ENCODE data around the gene OR5D16.

The OR5D16 gene

DNA sequence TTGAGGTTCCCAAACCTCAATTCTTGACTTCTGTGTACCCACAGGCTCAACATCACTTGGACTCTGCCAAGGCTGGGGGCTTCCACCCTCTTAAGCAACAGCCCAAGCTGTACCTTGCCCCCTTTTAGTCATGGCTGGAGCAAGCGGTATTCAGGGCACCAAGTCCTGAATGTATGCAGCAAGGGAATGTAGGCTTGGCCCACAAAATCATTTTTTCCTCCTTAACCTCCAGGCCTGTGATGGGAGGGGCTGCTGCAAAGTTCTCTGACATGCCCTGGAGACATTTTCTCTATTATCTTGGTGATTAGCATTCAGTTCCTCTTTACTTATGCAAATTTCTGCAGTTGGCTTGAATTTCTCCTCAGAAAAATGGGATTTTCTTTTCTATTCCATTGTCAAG lies 32.3 kb upstream of the OR5D16 start:
- H3K9me3 ChIP-seq (ENCODE audit: insufficient read depth, low read length, severe bottlenecking): peaks cover 5% of the 10 kb centered on the region

DNA sequence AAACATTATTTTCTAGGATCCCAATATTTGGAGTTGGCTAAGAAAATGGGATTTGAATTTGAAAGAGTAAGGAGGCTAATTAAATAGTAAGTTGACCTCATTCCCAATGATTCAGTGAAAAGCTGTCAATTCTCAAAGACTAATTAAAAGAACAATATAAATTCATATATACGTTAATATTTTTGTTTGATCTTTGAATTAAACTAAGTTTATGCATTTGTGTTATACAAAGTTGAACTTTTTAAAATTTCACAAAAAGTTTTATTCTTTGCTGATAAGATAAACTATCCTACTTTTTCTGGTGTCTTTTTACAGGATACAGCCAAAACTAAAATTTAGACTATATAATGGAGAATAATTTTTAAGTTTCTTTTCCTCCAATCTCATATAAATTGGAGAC lies 27.5 kb upstream of the OR5D16 start, which contains the start of gene OR5L1:
Gene OR5L1, plus strand, starts transcription at position 301 of the 400 bp plus-strand sequence. CDS start 100 bp downstream, outside the sequence.
- Histone ChIP-seq H3K9me3 (ENCODE audit: insufficient read depth, low read length, severe bottlenecking) (peaks cover 1% of the 10 kb centered on the region), H2AFZ (ENCODE audit: low read depth, low read length) (no peak within 1 kb of the TSS), H3K79me2 (ENCODE audit: insufficient read depth, low read length) (no peaks in the 10 kb centered on the region), H4K20me1 (ENCODE audit: insufficient read depth, low read length) (no peaks in the 10 kb centered on the region), H3K4me3 (ENCODE audit: low read depth in 1 of 2, low read length in 2 of 2) (no peak within 1 kb of the TSS), H3K27me3 (ENCODE audit: insufficient read depth, low read length, poor library complexity) (no peaks in the 10 kb centered on the region), H3K4me1 (ENCODE audit: insufficient read depth, low read length) (no peaks in the 10 kb centered on the region), H3K27ac (ENCODE audit: low read length) (no peak within 1 kb of the TSS), H3K36me3 (ENCODE audit: insufficient read depth, low read length) (no peaks in the 10 kb centered on the region), H3K4me2 (ENCODE audit: insufficient read depth, low read length) (no peak within 1 kb of the TSS), H3K9ac (ENCODE audit: low read depth, low read length) (no peak within 1 kb of the TSS)
- DNase-seq (no peak), ATAC-seq (ENCODE audit: insufficient read depth, low read depth) (no peak)
- TF ChIP-seq EZH2 (IDR thresholded peaks at IDR 0.05; ENCODE audit: borderline replicate concordance, low read depth, low read length, severe bottlenecking): no peak
- TF ChIP-seq, protein P1, sequence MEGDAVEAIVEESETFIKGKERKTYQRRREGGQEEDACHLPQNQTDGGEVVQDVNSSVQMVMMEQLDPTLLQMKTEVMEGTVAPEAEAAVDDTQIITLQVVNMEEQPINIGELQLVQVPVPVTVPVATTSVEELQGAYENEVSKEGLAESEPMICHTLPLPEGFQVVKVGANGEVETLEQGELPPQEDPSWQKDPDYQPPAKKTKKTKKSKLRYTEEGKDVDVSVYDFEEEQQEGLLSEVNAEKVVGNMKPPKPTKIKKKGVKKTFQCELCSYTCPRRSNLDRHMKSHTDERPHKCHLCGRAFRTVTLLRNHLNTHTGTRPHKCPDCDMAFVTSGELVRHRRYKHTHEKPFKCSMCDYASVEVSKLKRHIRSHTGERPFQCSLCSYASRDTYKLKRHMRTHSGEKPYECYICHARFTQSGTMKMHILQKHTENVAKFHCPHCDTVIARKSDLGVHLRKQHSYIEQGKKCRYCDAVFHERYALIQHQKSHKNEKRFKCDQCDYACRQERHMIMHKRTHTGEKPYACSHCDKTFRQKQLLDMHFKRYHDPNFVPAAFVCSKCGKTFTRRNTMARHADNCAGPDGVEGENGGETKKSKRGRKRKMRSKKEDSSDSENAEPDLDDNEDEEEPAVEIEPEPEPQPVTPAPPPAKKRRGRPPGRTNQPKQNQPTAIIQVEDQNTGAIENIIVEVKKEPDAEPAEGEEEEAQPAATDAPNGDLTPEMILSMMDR (IDR thresholded peaks at IDR 0.05; ENCODE audit: borderline replicate concordance, extremely low read depth, low read length, poor library complexity, severe bottlenecking): no peak

More for the DNA sequence above, 32.3 kb upstream of the OR5D16 start:
- Histone ChIP-seq H3K4me2 (ENCODE audit: insufficient read depth, low read length) (no peak overlapping the region), H3K4me3 (ENCODE audit: low read depth in 1 of 2, low read length in 2 of 2) (no peak overlapping the region), H3K79me2 (ENCODE audit: insufficient read depth, low read length) (no peaks in the 10 kb centered on the region), H4K20me1 (ENCODE audit: insufficient read depth, low read length) (no peaks in the 10 kb centered on the region), H3K27ac (ENCODE audit: low read length) (no peak overlapping the region), H3K27me3 (ENCODE audit: insufficient read depth, low read length, poor library complexity) (no peaks in the 10 kb centered on the region), H3K36me3 (ENCODE audit: insufficient read depth, low read length) (no peaks in the 10 kb centered on the region), H3K4me1 (ENCODE audit: insufficient read depth, low read length) (no peaks in the 10 kb centered on the region), H3K9ac (ENCODE audit: low read depth, low read length) (no peak overlapping the region), H2AFZ (ENCODE audit: low read depth, low read length) (no peak overlapping the region)
- TF ChIP-seq EZH2 (IDR thresholded peaks at IDR 0.05; ENCODE audit: borderline replicate concordance, low read depth, low read length, severe bottlenecking): no peak
- TF ChIP-seq, protein P1 (IDR thresholded peaks at IDR 0.05; ENCODE audit: borderline replicate concordance, extremely low read depth, low read length, poor library complexity, severe bottlenecking): no peak
- DNase-seq: no peak
- ATAC-seq (ENCODE audit: insufficient read depth, low read depth): no peak

- H3K9ac ChIP-seq (ENCODE audit: low read depth, low read length): no peak within 1 kb of the TSS
- H3K9me3 ChIP-seq (ENCODE audit: insufficient read depth, low read length, severe bottlenecking): no peaks in the 10 kb centered on the region
- TF ChIP-seq, protein P1 (IDR thresholded peaks at IDR 0.05; ENCODE audit: borderline replicate concordance, extremely low read depth, low read length, poor library complexity, severe bottlenecking): no peak
- TF ChIP-seq EZH2 (IDR thresholded peaks at IDR 0.05; ENCODE audit: borderline replicate concordance, low read depth, low read length, severe bottlenecking): no peak
Measured at GRCh38 chr11:55819330-55819729, 19.2 kb upstream of the OR5D16 start, which contains the start of gene OR5D18. Gene OR5D18 (plus strand): TSS chr11:55819630. CDS start chr11:55819630, 0 bp downstream.

More at GRCh38 chr11:55819330-55819729, 19.2 kb upstream of the OR5D16 start, which contains the start of gene OR5D18:
- DNase-seq (no peak), ATAC-seq (ENCODE audit: insufficient read depth, low read depth) (no peak)
- no peak within 1 kb of the TSS for H2AFZ ChIP-seq (ENCODE audit: low read depth, low read length)
- H3K27ac ChIP-seq (ENCODE audit: low read length): no peak within 1 kb of the TSS
- H4K20me1 ChIP-seq (ENCODE audit: insufficient read depth, low read length): no peaks in the 10 kb centered on the region
- H3K36me3 ChIP-seq (ENCODE audit: insufficient read depth, low read length): no peaks in the 10 kb centered on the region
- no peaks in the 10 kb centered on the region for H3K4me1 ChIP-seq (ENCODE audit: insufficient read depth, low read length)
- H3K4me3 ChIP-seq (ENCODE audit: low read depth in 1 of 2, low read length in 2 of 2): no peak within 1 kb of the TSS
- H3K4me2 ChIP-seq (ENCODE audit: insufficient read depth, low read length): no peak within 1 kb of the TSS
- H3K79me2 ChIP-seq (ENCODE audit: insufficient read depth, low read length): no peaks in the 10 kb centered on the region
- no peaks in the 10 kb centered on the region for H3K27me3 ChIP-seq (ENCODE audit: insufficient read depth, low read length, poor library complexity)
